Fibroblast of lung (primary cell): ENCODE results near the gene MBL2. TPM values are rescaled to one million over a fixed set of nuclear protein-coding genes. Genes with fewer than 3 reads are reported as not detected.

Source experiments
- DNase-seq, 2 donors: peaks; one replicate each; pipeline versions ENCODE4 v3.0.0 to v3.0.0-alpha.2; 2010; ENCODE audit warnings: low read depth in 2 of 2
- H2AFZ ChIP-seq: 2 replicates; pipeline ENCODE4 v1.5.1; 2012; ENCODE audit warnings: low read length, control low read depth, inconsistent platforms
- H3K27ac ChIP-seq: 2 replicates; pipeline ENCODE4 v1.5.1; 2011; ENCODE audit warnings: low read length, control low read depth; ENCODE audit not compliant: insufficient read depth
- H3K27me3 ChIP-seq: 2 replicates; pipeline ENCODE4 v1.5.1; 2011; ENCODE audit warnings: mild to moderate bottlenecking, low read length; ENCODE audit not compliant: control insufficient read depth, insufficient read depth
- H3K36me3 ChIP-seq: 2 replicates; pipeline ENCODE4 v1.5.1; 2011; ENCODE audit warnings: low read length; ENCODE audit not compliant: control insufficient read depth, insufficient read depth
- H3K4me1 ChIP-seq: 2 replicates; pipeline ENCODE4 v1.5.1; 2011; ENCODE audit warnings: low read length; ENCODE audit not compliant: control insufficient read depth, insufficient read depth; ENCODE audit errors: extremely low read depth
- H3K4me2 ChIP-seq: 2 replicates; pipeline ENCODE4 v1.5.1; 2011; ENCODE audit warnings: low read length, control low read depth; ENCODE audit not compliant: insufficient read depth; ENCODE audit errors: extremely low read depth
- H3K4me3 ChIP-seq, 4 experiments: fragments of 200-600 bp in 1 of 4; sonication (generic) in 1 of 4; replicated peaks in 1 of 4; 2 replicates each; pipeline ENCODE4 v1.5.1; 2011 to 2016; ENCODE audit warnings: low read length in 4 of 4, low read depth in 3 of 4, mild to moderate bottlenecking in 3 of 4, control low read depth in 2 of 4, inconsistent platforms in 1 of 4, mixed read lengths in 1 of 4; ENCODE audit not compliant: insufficient read depth in 1 of 4; ENCODE audit errors: control extremely low read depth in 1 of 4
- H3K79me2 ChIP-seq: 2 replicates; pipeline ENCODE4 v1.5.1; 2012; ENCODE audit warnings: mild to moderate bottlenecking, low read length, inconsistent platforms; ENCODE audit not compliant: control insufficient read depth, insufficient read depth
- H3K9ac ChIP-seq: 2 replicates; pipeline ENCODE4 v1.5.1; 2011; ENCODE audit warnings: mild to moderate bottlenecking, low read length, control low read depth; ENCODE audit not compliant: insufficient read depth
- H3K9me3 ChIP-seq: 2 replicates; pipeline ENCODE4 v1.5.1; 2012; ENCODE audit warnings: low read depth, low read length; ENCODE audit not compliant: control insufficient read depth, insufficient read depth
- H4K20me1 ChIP-seq: 2 replicates; pipeline ENCODE4 v1.5.1; 2011; ENCODE audit warnings: low read length; ENCODE audit not compliant: control insufficient read depth, insufficient read depth; ENCODE audit errors: extremely low read depth
- CTCF ChIP-seq, 2 donors: IDR thresholded peaks in 1 of 2; conservative IDR thresholded peaks in 1 of 2; 1 replicate in 1 of 2; 2 replicates in 1 of 2; pipeline ENCODE4 v1.5.1; 2011 to 2012; ENCODE audit warnings: low read length in 2 of 2, control low read depth in 1 of 2, inconsistent platforms in 1 of 2, low read depth in 1 of 2, mild to moderate bottlenecking in 1 of 2
- EZH2 ChIP-seq: IDR thresholded peaks from 2 replicates; pipeline ENCODE4 v1.5.1; 2012; ENCODE audit warnings: low read length, control low read depth, mild to moderate bottlenecking; ENCODE audit errors: missing control alignments
- polyA plus RNA-seq, 2 donors: library from polyadenylated mRNA; depleted of rRNA in 1 of 2; stranded (reverse) in 1 of 2; unstranded in 1 of 2; fragments of >200 nt; gene quantifications; 2 replicates each; pipeline ENCODE4 v1.2.1, GENCODE V29; 2011 to 2012; ENCODE audit warnings: missing spikeins in 1 of 2
- total RNA-seq: library from RNA; depleted of rRNA; stranded (reverse); fragments of >200 nt; gene quantifications from 2 replicates; pipeline ENCODE4 v1.2.1, GENCODE V29; 2014

Gene MBL2
- total and polyA plus RNA-seq, 2 donors (not counting 1 experiment from before 2014, with no cell fraction given): not detected

GRCh38 chr10:52768001-52768532, 4.5 kb downstream of the MBL2 start:
- TF ChIP-seq CTCF (conservative IDR thresholded peaks at IDR 0.05 in 1 of 2, IDR thresholded peaks at IDR 0.05 in 1 of 2; ENCODE audit: low read depth in 1 of 2, low read length in 2 of 2): no peak
- TF ChIP-seq EZH2: no peak
- H3K9me3 ChIP-seq: no peaks in the 10 kb centered on the region

GRCh38 chr10:52762088-52762487, 10.5 kb downstream of the MBL2 start:
- Histone ChIP-seq H3K79me2 (no peaks in the 10 kb centered on the region), H3K9me3 (no peaks in the 10 kb centered on the region), H3K4me2 (no peak overlapping the region), H3K4me3 (no peak overlapping the region), H2AFZ (no peak overlapping the region), H3K27ac (no peak overlapping the region), H3K27me3 (no peaks in the 10 kb centered on the region), H3K4me1 (no peaks in the 10 kb centered on the region), H3K9ac (no peak overlapping the region), H4K20me1 (no peaks in the 10 kb centered on the region), H3K36me3 (no peaks in the 10 kb centered on the region)
- no peak for TF ChIP-seq EZH2
- TF ChIP-seq CTCF (conservative IDR thresholded peaks at IDR 0.05 in 1 of 2, IDR thresholded peaks at IDR 0.05 in 1 of 2; ENCODE audit: low read depth in 1 of 2, low read length in 2 of 2): no peak
- no peak for DNase-seq

More at GRCh38 chr10:52768001-52768532, 4.5 kb downstream of the MBL2 start:
- Histone ChIP-seq H3K4me1 (no peaks in the 10 kb centered on the region), H2AFZ (no peak overlapping the region), H3K4me3 (no peak overlapping the region), H4K20me1 (no peaks in the 10 kb centered on the region), H3K79me2 (no peaks in the 10 kb centered on the region), H3K9ac (no peak overlapping the region), H3K27ac (no peak overlapping the region), H3K4me2 (no peak overlapping the region), H3K36me3 (no peaks in the 10 kb centered on the region), H3K27me3 (no peaks in the 10 kb centered on the region)
- no peak for DNase-seq

GRCh38 chr10:52759154-52759553, 13.4 kb downstream of the MBL2 start:
- Histone ChIP-seq H3K27ac (no peak overlapping the region), H3K4me2 (no peak overlapping the region), H3K79me2 (no peaks in the 10 kb centered on the region), H3K36me3 (no peaks in the 10 kb centered on the region), H3K9ac (no peak overlapping the region), H3K4me1 (no peaks in the 10 kb centered on the region), H2AFZ (no peak overlapping the region), H4K20me1 (no peaks in the 10 kb centered on the region), H3K27me3 (no peaks in the 10 kb centered on the region), H3K4me3 (no peak overlapping the region), H3K9me3 (no peaks in the 10 kb centered on the region)
- DNase-seq: no peak
- TF ChIP-seq CTCF (conservative IDR thresholded peaks at IDR 0.05 in 1 of 2, IDR thresholded peaks at IDR 0.05 in 1 of 2; ENCODE audit: low read depth in 1 of 2, low read length in 2 of 2): no peak
- no peak for TF ChIP-seq EZH2
